ENCODE measurements around the gene DYRK1A.

Gene DYRK1A

DNA sequence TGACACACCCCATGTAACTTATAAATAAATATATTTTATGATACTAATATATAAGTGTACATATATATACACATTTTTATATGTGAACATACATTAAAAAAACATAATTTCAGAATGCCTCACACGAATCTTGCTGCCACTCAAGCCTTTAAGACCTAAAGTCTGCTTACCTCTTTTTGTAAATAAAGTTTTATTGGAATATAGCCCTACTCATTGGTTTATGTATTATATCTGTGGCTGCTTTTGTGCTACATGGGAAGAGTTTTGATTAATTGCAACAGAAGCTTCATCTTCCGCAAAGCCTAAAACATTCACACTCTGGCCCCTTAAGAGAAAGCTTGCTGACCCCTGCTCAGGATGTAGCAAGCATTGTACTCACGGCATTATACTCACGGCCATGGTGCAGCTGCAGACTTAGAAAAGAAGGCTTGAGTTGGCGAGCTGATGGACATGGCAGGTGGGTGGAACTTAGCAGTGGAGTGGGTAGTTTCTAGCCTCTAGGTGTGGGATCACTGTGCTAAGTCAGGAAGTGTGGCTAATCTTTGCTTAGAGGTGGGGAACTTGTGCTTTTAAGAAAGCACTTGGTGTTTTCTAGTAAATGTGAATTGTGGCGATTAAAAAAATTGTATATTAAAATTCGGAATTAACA lies 80.8 kb downstream of the DYRK1A start:
- no peak overlapping the region for H3K4me3 ChIP-seq (ENCODE audit: low read depth, low read length)

DNA sequence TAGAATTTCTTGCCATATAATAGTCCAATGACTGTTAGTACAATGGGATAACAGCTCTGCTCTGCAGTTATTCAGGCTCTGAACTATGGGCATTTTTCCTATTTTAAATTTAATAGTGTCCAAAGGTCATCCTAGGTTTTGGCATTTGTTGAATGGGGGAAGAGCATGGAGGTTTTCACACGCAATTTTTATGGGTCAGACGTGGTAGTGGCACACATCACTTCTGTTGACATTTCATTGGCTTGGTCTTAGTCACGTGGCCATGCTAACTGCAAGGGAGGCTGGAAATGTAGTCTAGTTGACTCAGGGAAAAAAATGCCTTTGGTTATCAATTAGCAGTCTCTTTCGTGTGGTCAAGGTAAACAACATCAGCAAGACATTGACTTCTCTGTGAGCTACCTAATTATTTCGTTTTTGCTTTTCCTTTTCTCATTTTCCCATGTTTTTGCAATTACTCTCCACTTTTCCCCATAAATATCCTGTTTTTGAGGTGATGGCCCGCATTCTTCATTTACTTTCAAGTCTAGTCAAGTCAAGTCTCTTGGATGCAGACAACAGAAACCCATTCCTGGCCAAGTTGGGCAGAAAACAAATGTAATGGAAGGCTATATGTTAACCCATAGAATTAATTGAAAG lies 82.8 kb downstream of the DYRK1A start:
- no peak overlapping the region for H3K4me3 ChIP-seq (ENCODE audit: low read depth, low read length)

DNA sequence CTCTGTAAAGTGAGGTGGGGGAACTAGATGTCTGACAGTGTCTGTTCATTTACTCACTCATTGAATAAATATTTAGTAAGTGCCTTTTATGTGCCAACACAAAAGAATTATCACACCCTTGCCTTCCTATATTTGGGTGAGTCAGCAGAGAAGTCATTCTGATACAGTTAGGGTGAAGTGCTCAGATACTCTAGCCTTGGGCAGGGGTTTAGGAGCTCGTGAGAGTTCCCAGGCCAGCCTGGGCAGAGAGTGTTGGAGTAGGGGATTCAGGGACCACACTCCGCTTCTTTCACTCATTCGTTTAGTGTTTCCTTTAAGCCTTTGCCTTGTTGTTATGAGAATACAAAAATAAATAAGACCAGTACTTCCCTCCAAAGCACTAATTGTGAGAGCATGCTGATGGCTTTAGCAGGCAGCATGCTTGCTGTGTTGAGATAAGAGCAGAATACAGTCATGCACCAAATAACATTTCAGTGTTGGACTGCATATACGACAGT lies 83.9 kb downstream of the DYRK1A start:
- no peak overlapping the region for H3K4me3 ChIP-seq (ENCODE audit: low read depth, low read length)

- H3K4me3 ChIP-seq (ENCODE audit: low read depth, low read length): no peak overlapping the region
Observed at GRCh38 chr21:37451446-37451845, 84.9 kb downstream of the DYRK1A start.

GRCh38 chr21:37452227-37452626 lies 85.7 kb downstream of the DYRK1A start:
- H3K4me3 ChIP-seq (ENCODE audit: low read depth, low read length): no peak overlapping the region

DNA sequence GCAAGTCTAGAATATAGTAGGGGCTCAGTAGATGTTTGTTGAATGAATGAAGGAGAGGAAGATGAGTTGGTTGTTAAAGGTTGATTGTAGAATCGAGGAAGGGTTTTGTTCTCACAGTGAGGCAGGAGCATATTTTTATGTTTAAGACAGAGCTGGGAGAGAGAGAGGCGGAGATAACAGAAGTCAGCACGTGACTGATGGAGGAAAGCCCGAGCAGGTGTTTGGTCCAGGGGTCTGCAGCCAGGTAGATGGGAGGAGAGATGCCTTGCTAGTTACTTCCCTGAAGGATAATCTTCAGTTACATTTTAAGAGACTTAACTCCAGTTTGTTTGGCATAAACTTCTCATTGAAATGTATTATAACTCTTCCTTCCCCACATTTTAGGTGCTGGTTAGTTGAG lies 86.8 kb downstream of the DYRK1A start:
- no peak overlapping the region for H3K4me3 ChIP-seq (ENCODE audit: low read depth, low read length)

- H3K4me3 ChIP-seq (ENCODE audit: low read depth, low read length): no peak overlapping the region
Observed at GRCh38 chr21:37454869-37455503, 88.4 kb downstream of the DYRK1A start.

GRCh38 chr21:37455504-37455911 lies 88.9 kb downstream of the DYRK1A start:
- H3K4me3 ChIP-seq (ENCODE audit: low read depth, low read length): no peak overlapping the region

DNA sequence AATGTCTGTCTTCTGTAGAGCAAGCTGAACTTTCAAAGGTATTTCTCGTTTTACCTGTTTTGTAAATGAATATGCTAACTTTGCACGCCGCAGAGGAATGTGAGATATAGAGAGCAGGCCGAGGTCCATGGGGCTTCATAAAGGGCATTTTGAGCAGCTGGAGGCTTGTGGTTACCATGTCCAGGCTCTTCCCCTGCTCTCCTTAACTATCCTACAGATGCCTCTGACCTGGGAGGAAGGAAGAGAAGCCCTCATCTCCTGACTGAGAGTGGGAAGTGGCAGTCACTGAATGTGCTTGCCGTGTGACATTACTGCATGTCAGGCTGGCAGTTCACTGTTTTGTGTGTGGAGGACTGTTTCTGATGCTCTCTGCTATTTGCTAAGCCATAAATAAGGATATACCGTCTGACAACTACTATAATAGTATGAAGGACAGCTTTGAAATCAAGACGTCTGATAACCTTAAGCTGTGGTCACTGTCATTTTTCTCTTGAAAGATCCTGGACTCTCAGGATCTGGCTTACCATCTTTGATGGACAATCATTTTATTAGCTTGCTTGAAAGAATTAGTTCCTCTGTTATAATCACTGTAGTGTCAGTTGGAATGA lies 92.2 kb downstream of the DYRK1A start:
- H3K4me3 ChIP-seq (ENCODE audit: low read depth, low read length): no peak overlapping the region

- H3K4me3 ChIP-seq (ENCODE audit: low read depth, low read length): no peak overlapping the region
Observed at GRCh38 chr21:37459575-37459974, 93.0 kb downstream of the DYRK1A start.

DNA sequence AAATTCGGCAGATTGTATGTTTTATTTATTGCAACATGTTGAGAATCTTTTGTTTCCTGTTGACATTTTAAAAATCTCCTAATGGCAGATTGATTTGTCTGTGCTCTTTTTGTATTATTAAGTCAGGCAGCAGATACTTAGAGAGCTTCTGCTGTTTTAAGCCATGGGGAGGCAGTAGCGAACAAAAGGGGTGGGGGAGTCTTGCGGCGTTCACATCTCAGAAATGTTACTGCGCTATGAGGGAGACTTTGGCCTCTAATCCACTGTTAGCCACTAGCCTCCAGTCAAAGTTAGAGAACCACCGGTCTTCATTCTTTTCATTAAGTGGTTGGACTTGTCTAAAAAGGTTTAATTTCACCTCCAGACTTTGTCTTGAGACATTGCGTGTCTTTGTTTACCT lies 93.6 kb downstream of the DYRK1A start:
- no peak overlapping the region for H3K4me3 ChIP-seq (ENCODE audit: low read depth, low read length)

- H3K4me3 ChIP-seq (ENCODE audit: low read depth, low read length): no peak overlapping the region
Observed at GRCh38 chr21:37461479-37461878, 94.9 kb downstream of the DYRK1A start.

GRCh38 chr21:37462087-37462861 lies 95.7 kb downstream of the DYRK1A start:
- H3K4me3 ChIP-seq (ENCODE audit: low read depth, low read length): no peak overlapping the region

DNA sequence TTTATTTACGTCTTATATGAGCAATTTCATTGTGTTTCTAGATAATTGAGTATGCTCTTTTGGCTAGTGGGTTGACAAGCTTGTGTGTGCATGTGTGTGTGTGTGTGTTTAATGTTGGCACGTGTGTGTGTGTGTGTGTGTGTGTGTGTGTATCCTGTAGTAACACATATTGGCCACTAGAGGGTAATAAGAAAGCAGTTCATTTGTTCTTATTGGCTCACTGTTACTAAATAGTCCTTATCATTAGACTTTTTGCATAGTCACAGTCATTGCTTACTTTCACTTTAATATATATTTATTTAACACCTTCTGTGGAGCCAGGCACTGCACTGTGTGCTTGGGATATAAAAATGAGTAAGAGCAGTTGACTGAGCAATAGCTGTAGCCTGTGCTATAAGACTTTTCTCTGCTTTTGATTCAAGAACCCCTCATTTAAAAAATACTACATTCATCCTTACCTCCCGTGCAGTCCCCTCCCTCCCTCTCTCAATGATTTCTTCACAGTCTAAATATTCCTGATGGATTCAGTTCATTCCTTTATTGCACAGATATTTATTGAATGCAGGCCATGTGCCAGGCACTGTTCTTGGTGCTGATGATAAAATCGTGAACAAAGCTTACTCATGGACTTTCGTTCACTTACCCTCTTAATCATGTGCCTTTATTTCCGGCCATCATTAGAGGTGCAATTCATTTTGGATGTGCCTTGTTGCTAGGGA lies 96.7 kb downstream of the DYRK1A start:
- no peak overlapping the region for H3K4me3 ChIP-seq (ENCODE audit: low read depth, low read length)

DNA sequence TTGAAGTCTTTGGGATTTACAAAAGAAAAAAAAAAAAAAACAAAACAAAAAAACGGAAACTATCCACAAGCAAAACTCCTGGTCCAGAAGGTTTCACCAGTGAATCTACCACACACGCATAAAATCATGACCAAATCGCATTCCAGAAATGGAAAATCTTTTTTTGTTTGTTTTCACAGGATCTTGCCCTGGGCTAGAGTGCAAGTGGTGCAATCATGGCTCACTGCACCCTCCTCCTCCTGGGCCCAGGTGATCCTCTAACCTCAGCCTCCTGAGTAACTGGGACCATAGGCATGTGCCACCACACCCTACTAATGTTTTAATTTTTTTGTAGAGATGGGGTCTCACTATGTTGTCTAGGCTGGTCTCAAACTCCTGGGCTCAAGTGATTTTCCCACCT lies 100.5 kb downstream of the DYRK1A start:
- H3K4me3 ChIP-seq (ENCODE audit: low read depth, low read length): no peak overlapping the region

DNA sequence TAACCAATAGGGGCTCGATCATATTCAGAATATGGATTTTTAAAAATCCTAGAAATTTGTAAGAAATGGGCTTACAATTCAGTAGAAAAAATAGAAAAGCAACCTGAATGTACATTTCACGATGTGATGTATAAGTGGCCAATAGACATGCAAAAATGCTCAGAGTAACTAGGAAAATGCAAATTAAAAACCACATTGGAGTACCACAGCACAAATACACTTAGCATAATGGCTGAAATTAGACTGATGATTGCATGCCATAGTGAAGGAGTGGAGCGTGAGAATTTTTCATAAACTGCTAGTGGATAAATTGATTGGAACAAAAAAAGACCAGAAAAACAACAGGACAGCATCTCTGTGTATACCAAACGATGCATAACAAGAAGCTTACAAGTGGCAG lies 102.3 kb downstream of the DYRK1A start:
- no peak overlapping the region for H3K4me3 ChIP-seq (ENCODE audit: low read depth, low read length)

- no peak overlapping the region for H3K4me3 ChIP-seq (ENCODE audit: low read depth, low read length)
Observed at GRCh38 chr21:37469441-37469840, 102.9 kb downstream of the DYRK1A start.

DNA sequence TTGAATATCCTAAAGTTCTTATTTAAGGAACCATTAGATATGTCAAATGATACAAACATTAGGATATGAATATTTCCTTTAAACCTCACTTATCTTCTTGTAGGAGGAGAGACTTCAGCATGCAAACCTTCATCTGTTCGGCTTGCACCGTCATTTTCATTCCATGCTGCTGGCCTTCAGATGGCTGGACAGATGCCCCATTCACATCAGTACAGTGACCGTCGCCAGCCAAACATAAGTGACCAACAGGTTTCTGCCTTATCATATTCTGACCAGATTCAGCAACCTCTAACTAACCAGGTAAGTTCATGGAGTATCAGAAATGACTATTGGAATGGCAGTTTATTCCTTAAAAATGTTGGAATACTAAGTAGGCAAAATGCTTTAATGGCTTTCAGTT lies 106.0 kb downstream of the DYRK1A start:
- no peak overlapping the region for H3K4me3 ChIP-seq (ENCODE audit: low read depth, low read length)

- no peak overlapping the region for H3K4me3 ChIP-seq (ENCODE audit: low read depth, low read length)
Observed at GRCh38 chr21:37473491-37473890, 106.9 kb downstream of the DYRK1A start.

DNA sequence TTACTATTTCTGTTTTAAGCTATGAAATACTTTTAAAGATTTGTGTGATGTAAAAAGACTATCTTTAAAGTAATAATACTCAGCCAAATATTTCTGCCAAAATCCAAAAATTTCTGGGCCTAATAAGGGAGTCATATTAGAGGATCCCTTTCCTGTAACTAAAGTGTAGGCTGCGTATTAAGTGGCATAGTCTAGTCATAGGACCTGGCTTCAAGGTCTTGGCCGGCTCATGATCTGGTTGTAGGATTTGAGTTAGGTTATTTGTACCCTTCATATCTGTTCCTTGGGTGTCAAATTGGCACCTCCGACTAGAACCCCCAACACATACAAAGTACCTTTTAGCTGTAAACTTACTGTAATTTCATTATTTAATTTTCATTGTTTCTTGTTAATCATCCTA lies 107.8 kb downstream of the DYRK1A start:
- H3K4me3 ChIP-seq (ENCODE audit: low read depth, low read length): no peak overlapping the region

Measured in iPS-11a (cell line).